Thyroid gland (tissue), 4 donors: Measurements from ENCODE around the gene MRPL38.

Source experiments
- POLR2A ChIP-seq, 2 donors: fragments of 450-650 bp; IDR thresholded peaks; one replicate each; pipeline ENCODE4 v1.6.1; 2017; ENCODE audit warnings: antibody characterized with exemption in 2 of 2, mild to moderate bottlenecking in 2 of 2, moderate library complexity in 1 of 2
- TF ChIP-seq, protein P1 (sequence below), 6 experiments: fragments of 200-600 bp in 3 of 6; fragments of 450-650 bp in 3 of 6; sonication (generic) in 3 of 6; IDR thresholded peaks; one replicate each; pipeline ENCODE4 v1.5.1; 2016 to 2019; ENCODE audit warnings: antibody characterized with exemption in 6 of 6, mild to moderate bottlenecking in 2 of 6, inconsistent platforms in 1 of 6, moderate library complexity in 1 of 6

- no peak for TF ChIP-seq POLR2A (IDR thresholded peaks at IDR 0.05)
- TF ChIP-seq, protein P1, sequence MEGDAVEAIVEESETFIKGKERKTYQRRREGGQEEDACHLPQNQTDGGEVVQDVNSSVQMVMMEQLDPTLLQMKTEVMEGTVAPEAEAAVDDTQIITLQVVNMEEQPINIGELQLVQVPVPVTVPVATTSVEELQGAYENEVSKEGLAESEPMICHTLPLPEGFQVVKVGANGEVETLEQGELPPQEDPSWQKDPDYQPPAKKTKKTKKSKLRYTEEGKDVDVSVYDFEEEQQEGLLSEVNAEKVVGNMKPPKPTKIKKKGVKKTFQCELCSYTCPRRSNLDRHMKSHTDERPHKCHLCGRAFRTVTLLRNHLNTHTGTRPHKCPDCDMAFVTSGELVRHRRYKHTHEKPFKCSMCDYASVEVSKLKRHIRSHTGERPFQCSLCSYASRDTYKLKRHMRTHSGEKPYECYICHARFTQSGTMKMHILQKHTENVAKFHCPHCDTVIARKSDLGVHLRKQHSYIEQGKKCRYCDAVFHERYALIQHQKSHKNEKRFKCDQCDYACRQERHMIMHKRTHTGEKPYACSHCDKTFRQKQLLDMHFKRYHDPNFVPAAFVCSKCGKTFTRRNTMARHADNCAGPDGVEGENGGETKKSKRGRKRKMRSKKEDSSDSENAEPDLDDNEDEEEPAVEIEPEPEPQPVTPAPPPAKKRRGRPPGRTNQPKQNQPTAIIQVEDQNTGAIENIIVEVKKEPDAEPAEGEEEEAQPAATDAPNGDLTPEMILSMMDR (IDR thresholded peaks at IDR 0.05): no peak
Measured at GRCh38 chr17:75931062-75931461, 26.4 kb upstream of the MRPL38 start.
